AG04450 (cell line): Measurements from ENCODE around the gene ILDR2. TPM values are rescaled to one million over a fixed set of nuclear protein-coding genes. Genes with fewer than 3 reads are reported as not detected.

Experiments used
- CTCF ChIA-PET: fragments of 300-600, 350-600 bp; formaldehyde crosslinking; extraction: SDS; loops from one replicate; lab custom pipeline; 2022; ENCODE audit warnings: antibody characterized with exemption, inconsistent platforms; lab: Charles Lee
- POLR2A ChIA-PET: fragments of 350-600 bp; formaldehyde crosslinking; extraction: SDS; loops from one replicate; lab custom pipeline; 2021; ENCODE audit warnings: antibody characterized with exemption, inconsistent platforms; lab: Yijun Ruan, JAX
- DNase-seq: peaks from one replicate; pipeline ENCODE4 v3.0.0-alpha.2; 2011; ENCODE audit warnings: low read depth, low spot score
- H3K27ac ChIP-seq: one replicate; pipeline ENCODE4 v1.5.1; 2012; ENCODE audit warnings: low read depth, low read length, control low read depth
- H3K27me3 ChIP-seq: one replicate; pipeline ENCODE4 v1.6.0; 2012; ENCODE audit warnings: low read length; ENCODE audit not compliant: control insufficient read depth, insufficient read depth
- H3K4me3 ChIP-seq: 2 replicates; pipeline ENCODE4 v1.5.1; 2011; ENCODE audit warnings: mild to moderate bottlenecking, low read depth, low read length, control low read depth
- H3K9me3 ChIP-seq: 2 replicates; pipeline ENCODE4 v1.5.1; 2012; ENCODE audit warnings: low read length; ENCODE audit not compliant: control insufficient read depth, insufficient read depth
- CTCF ChIP-seq: IDR thresholded peaks from 2 replicates; pipeline ENCODE4 v1.5.1; 2011; ENCODE audit warnings: low read depth, low read length, control low read depth, inconsistent platforms
- polyA plus RNA-seq: library from polyadenylated mRNA; depleted of rRNA; stranded (reverse); fragments of >200 nt; gene quantifications from 2 replicates; pipeline ENCODE4 v1.2.3, GENCODE V29; 2011; rRNA removed
- small RNA-seq: library from RNA; depleted of rRNA; stranded (forward); fragments of <200 nt; gene quantifications from one replicate; pipeline ENCODE3, GENCODE V24; 2012; ENCODE audit warnings: low read depth; ENCODE audit not compliant: insufficient read length

ILDR2 gene
- polyA plus RNA-seq, 1 experiment: 0.10 TPM

- ChIA-PET POLR2A (no interaction called here), CTCF (interaction anchor here (0.7 to 1.1 kb wide), 3 partner anchors 675 to 1227 kb away, joined by 3 read pairs; no protein-coding TSS in a partner anchor)
- Histone ChIP-seq H3K27ac (no peak overlapping the region), H3K27me3 (no peaks in the 10 kb centered on the region), H3K4me3 (no peak overlapping the region), H3K9me3 (no peaks in the 10 kb centered on the region)
- DNase-seq: no peak
- TF ChIP-seq CTCF: no peak
These were observed 116.5 kb downstream of the ILDR2 start for GRCh38 chr1:166858726-166859419.

Small RNA genes lying within 50 kb of the gene (small RNA-seq; reads per million reads assigned to genes)
- gene RNA5SP65: 0.81 reads per million

Other genes starting within 250 kb of the ILDR2 start
- gene POGK, start 136.1 kb downstream of the ILDR2 start, polyA plus RNA-seq: 18.3 and 21.9 TPM in 2 replicates
- gene TADA1, start 99.3 kb downstream of the ILDR2 start, polyA plus RNA-seq: 10.7 and 13.3 TPM in 2 replicates
- gene MAEL, start 13.7 kb upstream of the ILDR2 start, polyA plus RNA-seq: not detected in 2 replicates
- gene GPA33, start 114.8 kb upstream of the ILDR2 start, polyA plus RNA-seq: not detected in 2 replicates
- gene STYXL2, start 118.5 kb upstream of the ILDR2 start, polyA plus RNA-seq: not detected in 2 replicates
- 2.7 and 2.8 TPM in 2 replicates for gene POU2F1, start 245.3 kb upstream of the ILDR2 start, polyA plus RNA-seq